Osteocyte (in vitro differentiated cells): ENCODE results near the gene PXN. TPM values are rescaled to one million over a fixed set of nuclear protein-coding genes. Genes with fewer than 3 reads are reported as not detected.
"Not testable (repeated sequence)": the region's sequence is repeated elsewhere in the genome, so short reads cannot be mapped to it uniquely, and the experiment has no call there.

Experiments
- DNase-seq: peaks from one replicate; pipeline ENCODE4 v3.0.0; 2021; ENCODE audit warnings: mixed read lengths; ENCODE audit not compliant: unreplicated experiment; ENCODE audit errors: extremely low spot score
- H3K27ac Mint-ChIP-seq: one replicate; pipeline ENCODE4 v1.8.0; 2021; ENCODE audit warnings: mild to moderate bottlenecking, mixed read lengths; ENCODE audit not compliant: unreplicated experiment
- H3K27me3 Mint-ChIP-seq: one replicate; pipeline ENCODE4 v1.8.0; 2021; ENCODE audit warnings: mixed read lengths; ENCODE audit not compliant: unreplicated experiment
- H3K36me3 Mint-ChIP-seq: one replicate; pipeline ENCODE4 v1.8.0; 2021; ENCODE audit warnings: mixed read lengths; ENCODE audit not compliant: unreplicated experiment
- H3K4me1 Mint-ChIP-seq: one replicate; pipeline ENCODE4 v1.8.0; 2021; ENCODE audit warnings: mixed read lengths; ENCODE audit not compliant: unreplicated experiment
- H3K4me3 Mint-ChIP-seq: one replicate; pipeline ENCODE4 v1.8.0; 2021; ENCODE audit warnings: mild to moderate bottlenecking, moderate library complexity, mixed read lengths; ENCODE audit not compliant: unreplicated experiment
- H3K9me3 Mint-ChIP-seq: one replicate; pipeline ENCODE4 v1.8.0; 2021; ENCODE audit warnings: mixed read lengths; ENCODE audit not compliant: unreplicated experiment
- CTCF ChIP-seq: fragments of 200-600 bp; sonication (generic); IDR thresholded peaks from 2 replicates; pipeline ENCODE4 v1.5.0; 2021; ENCODE audit warnings: antibody characterized with exemption, mild to moderate bottlenecking, moderate library complexity
- total RNA-seq: library from RNA; stranded (reverse); gene quantifications from 2 replicates; pipeline ENCODE4 v1.2.1, GENCODE V29; 2021

Gene PXN
- total RNA-seq, 1 donor from 2014 or later: 79.9 TPM

GRCh38 chr12:120211243-120211903 lies 54.2 kb downstream of the PXN start:
- H3K9me3 Mint-ChIP-seq: no peaks in the 10 kb centered on the region
- no peak for TF ChIP-seq CTCF
- no peak for DNase-seq
- peaks cover 32% of the 10 kb centered on the region for H3K36me3 Mint-ChIP-seq
- no peak overlapping the region for H3K27ac Mint-ChIP-seq
- no peaks in the 10 kb centered on the region for H3K4me1 Mint-ChIP-seq
- H3K27me3 Mint-ChIP-seq: no peaks in the 10 kb centered on the region
- H3K4me3 Mint-ChIP-seq: no peak overlapping the region

GRCh38 chr12:120209851-120210250 lies 55.7 kb downstream of the PXN start:
- TF ChIP-seq CTCF: no peak

GRCh38 chr12:120207227-120207626 lies 58.3 kb downstream of the PXN start:
- Mint-ChIP-seq H3K9me3 (no peaks in the 10 kb centered on the region), H3K27me3 (no peaks in the 10 kb centered on the region), H3K4me3 (no peak overlapping the region), H3K27ac (no peak overlapping the region), H3K36me3 (peaks cover 17% of the 10 kb centered on the region), H3K4me1 (peaks cover 2% of the 10 kb centered on the region)
- DNase-seq: no peak
- TF ChIP-seq CTCF: no peak

More at GRCh38 chr12:120209851-120210250, 55.7 kb downstream of the PXN start:
- peaks cover 28% of the 10 kb centered on the region for H3K36me3 Mint-ChIP-seq
- no peak overlapping the region for H3K27ac Mint-ChIP-seq
- H3K27me3 Mint-ChIP-seq: no peaks in the 10 kb centered on the region
- DNase-seq: no peak
- no peaks in the 10 kb centered on the region for H3K9me3 Mint-ChIP-seq
- H3K4me3 Mint-ChIP-seq: no peak overlapping the region
- no peaks in the 10 kb centered on the region for H3K4me1 Mint-ChIP-seq

GRCh38 chr12:120206781-120207180 lies 58.7 kb downstream of the PXN start:
- not testable (repeated sequence) for DNase-seq, H3K9me3 Mint-ChIP-seq, H3K4me1 Mint-ChIP-seq, H3K27me3 Mint-ChIP-seq, H3K4me3 Mint-ChIP-seq, H3K27ac Mint-ChIP-seq
- peaks cover 15% of the 10 kb centered on the region for H3K36me3 Mint-ChIP-seq

GRCh38 chr12:120206228-120206627 lies 59.3 kb downstream of the PXN start:
- no peaks in the 10 kb centered on the region for H3K27me3 Mint-ChIP-seq
- H3K4me1 Mint-ChIP-seq: peaks cover 5% of the 10 kb centered on the region
- no peak for DNase-seq
- no peak for TF ChIP-seq CTCF
- H3K27ac Mint-ChIP-seq: no peak overlapping the region
- H3K36me3 Mint-ChIP-seq: peaks cover 10% of the 10 kb centered on the region
- H3K9me3 Mint-ChIP-seq: no peaks in the 10 kb centered on the region
- no peak overlapping the region for H3K4me3 Mint-ChIP-seq

GRCh38 chr12:120204171-120204570 lies 61.4 kb downstream of the PXN start:
- peaks cover 6% of the 10 kb centered on the region for H3K36me3 Mint-ChIP-seq
- TF ChIP-seq CTCF: no peak
- no peaks in the 10 kb centered on the region for H3K9me3 Mint-ChIP-seq
- H3K4me1 Mint-ChIP-seq: peaks cover 15% of the 10 kb centered on the region
- H3K27ac Mint-ChIP-seq: no peak overlapping the region
- H3K27me3 Mint-ChIP-seq: no peaks in the 10 kb centered on the region
- DNase-seq: no peak
- no peak overlapping the region for H3K4me3 Mint-ChIP-seq
